Stimulated activated CD4-positive, alpha-beta T cell treated with anti-CD3 and anti-CD28 coated beads, TNF-alpha, amount 100 ng/mL, for 48 hours (primary cell): ENCODE results near the gene PTPRR.

Source experiments
- DNase-seq, 3 donors: peaks; one replicate each; pipeline ENCODE4 v3.0.0-alpha.2; 2020; ENCODE audit warnings: low read depth in 3 of 3

The PTPRR gene

DNA sequence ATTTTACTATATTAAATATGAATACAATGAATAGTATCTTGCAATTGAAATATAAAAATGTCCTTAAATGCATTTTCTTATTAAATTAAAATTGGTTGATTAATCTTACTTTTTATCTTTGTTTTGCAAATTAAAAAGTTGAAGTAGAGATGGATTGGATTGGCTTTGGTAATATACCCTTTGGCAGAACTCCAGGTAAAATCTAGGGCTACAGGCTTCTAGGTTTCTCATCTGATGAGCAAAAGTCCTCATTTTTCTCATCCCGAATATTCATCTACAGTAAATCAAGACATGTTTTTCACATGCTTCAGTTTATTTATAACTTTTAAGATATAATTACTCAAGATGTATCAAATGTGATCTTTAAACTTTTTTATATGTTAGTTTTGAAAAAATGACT lies 2.2 kb downstream of the PTPRR start:
- no peak for DNase-seq

DNA sequence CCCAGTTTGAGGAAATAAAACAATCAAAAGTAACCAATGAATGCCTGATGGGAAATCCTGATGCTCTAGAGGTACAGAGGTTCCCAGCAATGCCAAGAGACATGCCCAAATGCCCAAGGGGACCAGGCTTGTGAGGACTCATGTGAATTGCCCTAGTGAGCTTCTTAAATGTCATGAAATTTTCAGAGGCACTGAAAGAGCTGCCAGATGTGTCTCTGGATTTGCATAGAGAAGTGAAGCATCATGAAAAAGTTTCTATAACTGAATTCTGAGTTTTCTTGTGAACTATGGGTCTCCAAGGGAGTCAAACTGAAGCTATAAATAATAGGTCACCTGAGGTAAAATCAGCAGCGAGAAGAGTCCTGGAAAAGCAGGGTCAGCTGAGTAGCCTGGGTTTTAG lies 9.9 kb downstream of the PTPRR start:
- DNase-seq, result no peak

- DNase-seq, result no peak
These were observed 11.6 kb downstream of the PTPRR start for GRCh38 chr12:70908978-70909377.

DNA sequence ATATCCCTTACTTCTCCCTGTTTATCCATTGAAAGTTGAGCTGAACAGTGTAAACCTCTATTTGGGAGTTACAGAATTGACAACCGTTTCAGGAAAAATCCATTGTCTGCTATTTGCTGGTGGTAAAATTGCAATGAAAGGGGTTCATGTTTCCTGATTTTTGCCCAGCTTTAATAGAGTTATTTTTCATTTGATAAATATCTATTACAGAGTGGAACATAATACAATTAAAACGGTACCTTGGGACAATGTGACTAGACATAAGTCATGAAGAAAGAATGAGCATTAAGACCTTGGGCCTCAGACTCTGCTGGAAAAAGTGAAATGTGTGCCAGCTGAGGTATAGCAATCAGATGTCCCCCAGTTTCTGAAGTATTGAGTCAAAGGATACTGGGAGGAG lies 13.1 kb downstream of the PTPRR start:
- no peak for DNase-seq

DNA sequence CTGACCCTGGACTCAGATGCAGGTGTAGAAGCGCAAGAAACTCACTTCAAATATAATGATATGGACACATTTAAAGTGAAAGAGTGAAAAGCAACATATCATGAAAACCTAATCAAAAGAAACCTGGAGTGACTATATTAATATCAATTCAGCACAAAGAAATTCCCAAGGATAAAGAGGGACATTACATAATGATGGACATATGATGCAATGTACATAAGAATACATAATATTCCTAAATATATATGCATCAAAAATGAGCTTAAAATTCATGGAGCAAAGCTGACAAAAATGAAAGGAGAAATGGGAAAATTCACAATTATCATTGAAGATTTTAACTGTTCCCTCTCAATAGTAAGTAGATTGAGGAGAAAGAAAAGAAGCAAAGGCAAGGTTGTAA lies 24.6 kb downstream of the PTPRR start:
- DNase-seq, result no peak

- no peak for DNase-seq
These were observed 27.9 kb downstream of the PTPRR start for GRCh38 chr12:70892593-70892992.

- DNase-seq, result no peak
These were observed 29.4 kb downstream of the PTPRR start for GRCh38 chr12:70890895-70891832.

GRCh38 chr12:70885956-70886355 lies 34.6 kb downstream of the PTPRR start:
- no peak for DNase-seq

DNA sequence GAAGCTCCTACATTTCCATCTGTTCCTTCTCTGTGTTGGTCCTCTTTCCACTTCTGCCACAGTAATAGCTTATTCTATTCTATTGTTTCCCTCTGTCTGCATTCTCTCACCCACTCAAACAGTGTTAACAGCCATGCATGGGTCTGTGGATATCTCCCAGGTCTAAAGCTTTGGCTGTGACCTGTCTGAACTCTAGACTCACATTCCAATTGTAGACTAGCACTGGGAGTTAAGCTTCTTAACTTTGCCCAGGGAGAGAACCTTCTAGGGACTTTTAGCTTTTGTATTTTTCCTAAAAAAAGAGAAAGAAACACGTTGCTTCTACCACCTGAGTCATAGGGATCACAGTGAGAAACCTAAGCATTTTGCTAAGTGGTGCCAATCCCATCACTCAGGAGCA lies 36.7 kb downstream of the PTPRR start:
- no peak for DNase-seq

DNA sequence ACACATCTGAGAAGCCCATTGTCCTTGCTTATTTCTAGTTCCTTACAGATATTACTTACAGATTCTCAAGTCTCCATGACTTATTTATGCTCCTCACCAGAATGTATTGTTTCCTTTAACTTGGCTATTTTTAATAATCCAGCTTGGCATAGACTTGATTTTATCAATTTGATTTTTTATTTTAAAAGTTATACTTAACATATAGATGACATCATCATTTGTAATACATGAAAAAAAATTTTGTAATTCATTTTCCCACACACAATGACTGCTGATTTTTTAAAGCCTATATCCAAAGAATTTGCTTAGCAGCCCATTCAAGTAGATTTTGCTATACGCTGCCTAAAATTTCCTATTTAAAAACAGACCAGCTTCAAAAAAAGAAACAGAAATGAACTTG lies 39.8 kb downstream of the PTPRR start:
- no peak for DNase-seq

- no peak for DNase-seq
These were observed 43.6 kb downstream of the PTPRR start for GRCh38 chr12:70876952-70877351.

GRCh38 chr12:70875628-70876027 lies 44.9 kb downstream of the PTPRR start:
- DNase-seq, result no peak

DNA sequence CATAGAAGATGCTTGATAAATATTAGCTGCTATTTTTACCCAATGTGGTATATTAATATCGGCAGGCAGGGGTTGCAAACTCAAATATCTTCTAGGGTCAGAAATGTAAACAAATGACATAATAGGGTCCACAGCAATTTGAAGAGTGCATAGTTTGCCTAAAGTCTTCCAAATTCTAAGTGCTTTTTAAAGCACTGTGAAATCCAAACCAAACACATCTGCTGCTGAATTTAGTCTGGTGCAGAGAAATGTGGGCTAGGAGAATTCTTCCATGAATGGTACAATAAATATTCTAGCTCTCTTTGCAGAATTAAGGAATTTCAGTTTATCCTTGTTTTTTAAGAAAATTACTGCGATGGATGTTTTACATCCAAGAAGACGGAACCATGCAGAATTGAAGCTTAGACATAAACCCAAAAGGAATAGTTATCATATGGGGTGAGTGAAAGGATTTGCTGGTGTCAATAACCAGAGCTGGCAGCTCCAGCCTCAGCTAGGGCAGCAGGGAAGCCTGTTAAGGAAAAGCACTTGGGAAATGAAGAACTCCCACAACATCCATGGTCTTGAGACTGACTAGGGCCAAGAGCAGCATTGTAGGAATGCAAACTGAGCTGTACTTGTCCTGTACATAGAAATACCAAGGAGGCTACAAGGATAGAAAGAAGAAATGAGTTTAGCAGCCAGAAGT lies 65.5 kb downstream of the PTPRR start:
- DNase-seq, result no peak

- no peak for DNase-seq
These were observed 66.4 kb downstream of the PTPRR start for GRCh38 chr12:70854138-70854537.

DNA sequence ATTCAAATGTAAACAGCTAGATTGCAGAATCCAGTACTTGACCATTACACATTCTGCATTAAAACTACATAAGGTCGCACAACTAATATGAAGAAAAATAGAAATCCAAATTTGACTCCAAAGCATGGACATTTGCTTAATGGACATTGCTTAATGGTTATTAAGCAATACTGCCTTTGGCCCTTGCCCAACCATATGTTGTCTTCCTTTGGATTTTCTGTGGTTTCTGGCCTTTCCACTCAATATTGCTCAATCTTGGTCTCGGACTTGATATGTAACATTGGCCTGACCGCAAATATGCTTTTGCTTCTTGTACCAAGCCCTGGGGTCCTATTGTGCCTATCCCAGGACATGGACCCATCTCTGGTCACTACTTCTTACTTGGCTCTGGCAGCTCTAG lies 67.2 kb downstream of the PTPRR start:
- no peak for DNase-seq

DNA sequence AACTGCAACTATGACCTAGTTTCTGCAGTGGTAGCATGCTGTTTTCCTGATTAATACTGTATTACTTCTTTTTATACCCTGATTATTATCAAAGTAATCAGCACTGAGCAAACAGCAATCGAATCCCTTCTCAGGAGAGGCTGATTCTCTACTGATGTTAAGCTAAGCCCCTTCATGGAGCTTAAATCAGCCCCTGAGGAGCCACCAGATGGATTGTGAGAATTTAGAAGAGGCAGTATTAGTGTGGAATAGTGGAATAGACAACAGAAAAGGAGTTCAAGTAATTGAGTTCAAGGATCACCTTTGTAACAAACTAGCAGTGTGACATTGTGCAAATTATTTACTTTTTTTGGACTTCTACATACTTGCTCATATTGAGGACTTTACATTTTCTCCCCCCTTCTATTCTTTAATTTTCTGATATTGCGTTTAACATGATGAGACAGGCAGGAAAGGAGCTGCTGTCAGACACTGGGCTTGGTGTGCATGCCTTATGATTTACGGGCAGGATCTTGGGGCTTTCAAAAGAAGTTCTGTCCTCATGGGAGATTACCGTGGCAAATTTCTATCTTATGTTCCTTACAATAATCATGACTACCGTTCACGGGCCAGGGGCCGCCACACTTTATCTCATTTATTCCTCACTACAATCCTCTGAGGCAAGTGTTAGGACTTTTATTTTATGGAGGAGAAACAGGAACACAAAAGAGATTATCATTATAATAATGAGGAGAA lies 68.0 kb downstream of the PTPRR start:
- DNase-seq, result no peak

GRCh38 chr12:70849265-70849960 lies 71.1 kb downstream of the PTPRR start:
- no peak for DNase-seq

GRCh38 chr12:70847871-70848270 lies 72.7 kb downstream of the PTPRR start:
- DNase-seq, result no peak

- DNase-seq, result no peak
These were observed 75.3 kb downstream of the PTPRR start for GRCh38 chr12:70845268-70845667.

- DNase-seq, result no peak
These were observed 77.2 kb downstream of the PTPRR start for GRCh38 chr12:70843363-70843762.

- DNase-seq, result no peak
These were observed 77.6 kb downstream of the PTPRR start for GRCh38 chr12:70842942-70843341.

DNA sequence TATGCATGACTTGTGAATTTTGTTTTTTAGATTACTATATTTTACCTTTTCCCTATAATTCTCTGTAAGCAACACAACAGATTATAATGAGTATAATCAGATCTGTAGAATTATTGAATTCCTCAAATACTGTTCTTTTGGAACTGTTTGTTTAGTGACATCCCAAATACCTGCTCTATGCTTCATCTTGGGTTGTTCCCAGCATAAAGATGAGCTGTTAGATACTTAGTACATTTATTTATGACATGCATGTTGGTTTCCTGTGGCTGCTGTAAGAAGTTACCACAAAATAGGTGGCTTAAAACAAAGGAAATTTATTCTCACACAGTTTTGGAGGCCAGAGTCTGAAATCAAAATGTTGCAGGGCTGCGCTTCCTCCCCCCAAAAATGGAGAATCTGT lies 78.4 kb downstream of the PTPRR start:
- no peak for DNase-seq
